Ovary (tissue), 9 donors: ENCODE data around the gene GPX3. TPM values are rescaled to one million over a fixed set of nuclear protein-coding genes. Genes with fewer than 3 reads are reported as not detected.

ENCODE experiments used
- DNase-seq, 5 donors: peaks; one replicate each; pipeline ENCODE4 v3.0.0-alpha.2; 2019 to 2020
- H3K27ac ChIP-seq, 2 donors: fragments of 200-600 bp; one replicate each; pipeline versions ENCODE4 v1.5.1 to v1.8.0; 2019 to 2022
- H3K27me3 ChIP-seq: fragments of 200-600 bp; one replicate; pipeline ENCODE4 v1.8.0; 2022
- H3K36me3 ChIP-seq: fragments of 200-600 bp; sonication (generic); one replicate; pipeline ENCODE4 v1.5.1; 2019
- H3K4me1 ChIP-seq: one replicate; pipeline ENCODE4 v1.8.1; 2013; ENCODE audit warnings: mild to moderate bottlenecking, moderate library complexity; ENCODE audit not compliant: insufficient read depth
- H3K4me3 ChIP-seq: fragments of 200-600 bp; sonication (generic); one replicate; pipeline ENCODE4 v1.5.1; 2017
- H3K9me3 ChIP-seq, 2 donors: fragments of 200-600 bp in 1 of 2; sonication (generic) in 1 of 2; one replicate each; pipeline versions ENCODE4 v1.5.1 to v1.8.1; 2013 to 2019; ENCODE audit warnings: mild to moderate bottlenecking in 1 of 2, moderate library complexity in 1 of 2
- EP300 ChIP-seq: sonication (generic); formaldehyde crosslinking; IDR thresholded peaks from one replicate; pipeline ENCODE4 v1.6.1; 2017; ENCODE audit warnings: antibody characterized with exemption
- POLR2A ChIP-seq: fragments of 450-650 bp; IDR thresholded peaks from one replicate; pipeline ENCODE4 v1.6.1; 2017; ENCODE audit warnings: antibody characterized with exemption, mild to moderate bottlenecking, moderate library complexity
- WGBS, 3 donors: extraction: QIAGEN DNeasy Blood & Tissue Kit in 1 of 3; methylation state at CpG; one replicate each; pipeline versions ENCODE4 v1.1.5 to v1.1.7; 2013 to 2017; 5-methylcytosine and 5-hydroxymethylcytosine counted together
- intact Hi-C, 4 donors: fragments of 100-400 bp; cut with DNase I; formaldehyde crosslinking; loops; one replicate each; pipeline versions ENCODE4 v1.11.0 to v1.15.1; 2022 to 2023
- polyA plus RNA-seq, 2 donors: library from polyadenylated mRNA; stranded (reverse); fragments of 200-250 nt in 1 of 2; fragments of 350-450 nt in 1 of 2; fragmentation: Illumina TruSeq in 1 of 2; extraction: RNeasy Lipid Tissue Mini Kit (QIAGEN cat#74804) in 1 of 2; gene quantifications; one replicate each; pipeline ENCODE4 v1.2.3, GENCODE V29; 2013 to 2014
- total RNA-seq, 7 donors: library from RNA; depleted of rRNA in 2 of 7; stranded (reverse); fragments of >200 nt in 2 of 7; fragmentation: NEBNext Ultra II Directional in 3 of 7; extraction: Animal tissue kit (Norgen Biotek cat#: 25700) in 3 of 7; gene quantifications; one replicate each; pipeline versions ENCODE4 v1.1.0 to v1.2.4, GENCODE V29; 2016 to 2023
- TF ChIP-seq, protein P1 (sequence below), 3 donors: fragments of 450-650 bp in 2 of 3; fragments of 200-600 bp in 1 of 3; IDR thresholded peaks; one replicate each; pipeline versions ENCODE4 v1.5.1 to v1.8.0; 2016 to 2022; ENCODE audit warnings: antibody characterized with exemption in 3 of 3, mild to moderate bottlenecking in 1 of 3
- donor health status: DM: no; HTN: no; CAD: no; lungs with moderate emphysema.
- donor health status: DM: no; HTN: no; CAD: no.
- donor health status: Bipolar disorder and iron deficiency.
- donor health status: DM: yes; HTN: yes; CAD: no.
- donor health status: DM: no; HTN: no; CAD: no.
- donor health status: DM: yes; HTN: yes; CAD: no.

GPX3 gene
- total and polyA plus RNA-seq, 9 donors, result 110 to 827 (median 292) TPM

DNA sequence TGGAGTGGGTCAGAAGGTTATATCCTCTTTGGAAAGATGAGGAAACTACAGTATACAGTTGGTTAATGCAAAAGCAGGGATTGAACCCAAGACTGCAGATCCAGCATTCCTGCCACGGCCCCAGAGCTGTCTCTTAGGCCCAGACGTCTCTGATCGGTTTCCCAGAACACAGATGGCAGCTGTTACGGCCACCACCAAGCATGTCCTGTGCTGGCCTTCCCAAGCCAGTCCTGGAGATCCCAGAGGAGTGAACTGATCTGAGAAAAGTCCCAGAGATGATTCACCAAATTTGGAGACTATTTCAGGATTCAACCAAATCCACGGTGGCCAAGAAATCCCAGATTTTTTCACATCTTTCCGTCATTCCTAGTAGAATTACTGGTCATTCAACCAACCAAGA lies 40.4 kb downstream of the GPX3 start:
- intact Hi-C loops, result no loop called here
- Histone ChIP-seq H3K27me3 (no peaks in the 10 kb centered on the region), H3K9me3 (no peaks in the 10 kb centered on the region), H3K4me1 (peaks cover 17% of the 10 kb centered on the region), H3K27ac (no peak overlapping the region), H3K36me3 (no peaks in the 10 kb centered on the region), H3K4me3 (no peak overlapping the region)
- TF ChIP-seq POLR2A (no peak), EP300 (no peak)
- TF ChIP-seq, protein P1, sequence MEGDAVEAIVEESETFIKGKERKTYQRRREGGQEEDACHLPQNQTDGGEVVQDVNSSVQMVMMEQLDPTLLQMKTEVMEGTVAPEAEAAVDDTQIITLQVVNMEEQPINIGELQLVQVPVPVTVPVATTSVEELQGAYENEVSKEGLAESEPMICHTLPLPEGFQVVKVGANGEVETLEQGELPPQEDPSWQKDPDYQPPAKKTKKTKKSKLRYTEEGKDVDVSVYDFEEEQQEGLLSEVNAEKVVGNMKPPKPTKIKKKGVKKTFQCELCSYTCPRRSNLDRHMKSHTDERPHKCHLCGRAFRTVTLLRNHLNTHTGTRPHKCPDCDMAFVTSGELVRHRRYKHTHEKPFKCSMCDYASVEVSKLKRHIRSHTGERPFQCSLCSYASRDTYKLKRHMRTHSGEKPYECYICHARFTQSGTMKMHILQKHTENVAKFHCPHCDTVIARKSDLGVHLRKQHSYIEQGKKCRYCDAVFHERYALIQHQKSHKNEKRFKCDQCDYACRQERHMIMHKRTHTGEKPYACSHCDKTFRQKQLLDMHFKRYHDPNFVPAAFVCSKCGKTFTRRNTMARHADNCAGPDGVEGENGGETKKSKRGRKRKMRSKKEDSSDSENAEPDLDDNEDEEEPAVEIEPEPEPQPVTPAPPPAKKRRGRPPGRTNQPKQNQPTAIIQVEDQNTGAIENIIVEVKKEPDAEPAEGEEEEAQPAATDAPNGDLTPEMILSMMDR (IDR thresholded peaks at IDR 0.05), result no peak
- 78 to 91% (median 85%) methylated on average over 6 of the region's 6 CpGs for WGBS, 3 donors
- DNase-seq, result no peak

DNA sequence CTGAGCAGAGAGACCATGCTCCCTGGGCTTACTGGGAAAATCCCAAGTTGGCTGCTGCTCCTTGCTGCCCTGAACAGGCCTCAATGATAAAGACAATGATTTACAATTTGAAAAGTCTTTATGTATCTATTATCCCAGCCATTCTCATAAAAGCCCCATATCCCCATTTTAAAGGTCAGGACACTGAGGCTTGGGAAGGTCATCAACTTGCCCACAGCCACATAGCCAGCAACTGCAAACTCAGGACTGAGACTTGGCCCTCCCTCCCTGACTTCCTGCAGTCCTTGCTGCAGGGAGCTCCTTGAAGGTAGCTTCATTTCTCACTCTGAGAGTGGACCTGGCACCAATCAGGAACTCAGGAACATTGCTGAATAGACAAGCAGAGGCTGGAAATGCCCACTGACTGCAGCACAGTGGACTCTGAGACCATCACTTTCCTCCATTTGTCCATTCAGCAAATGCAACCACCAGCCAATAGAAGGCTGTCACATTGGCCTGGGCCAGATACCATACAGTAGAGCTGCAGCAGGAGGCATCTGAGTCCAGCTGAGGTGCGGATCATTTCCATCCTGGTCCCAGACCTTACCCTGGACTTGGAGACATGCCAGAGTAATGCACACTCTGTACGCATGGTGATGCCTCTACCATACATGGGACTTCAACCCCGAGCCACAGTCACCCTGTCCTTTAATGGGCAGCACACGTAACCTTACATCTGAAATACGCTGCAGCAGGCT lies 42.2 kb downstream of the GPX3 start:
- no peaks in the 10 kb centered on the region for H3K27me3 ChIP-seq
- H3K9me3 ChIP-seq, result no peaks in the 10 kb centered on the region
- peaks cover 20% of the 10 kb centered on the region for H3K4me1 ChIP-seq
- no peak overlapping the region for H3K4me3 ChIP-seq
- no peak for TF ChIP-seq POLR2A
- no peak for TF ChIP-seq EP300
- TF ChIP-seq, protein P1 (IDR thresholded peaks at IDR 0.05), result no peak
- H3K36me3 ChIP-seq, result no peaks in the 10 kb centered on the region
- intact Hi-C loops, result no loop called here
- DNase-seq, result no peak
- WGBS, 3 donors, result 84 to 95% (median 90%) methylated on average over 5 of the region's 5 CpGs
- no peak overlapping the region for H3K27ac ChIP-seq

DNA sequence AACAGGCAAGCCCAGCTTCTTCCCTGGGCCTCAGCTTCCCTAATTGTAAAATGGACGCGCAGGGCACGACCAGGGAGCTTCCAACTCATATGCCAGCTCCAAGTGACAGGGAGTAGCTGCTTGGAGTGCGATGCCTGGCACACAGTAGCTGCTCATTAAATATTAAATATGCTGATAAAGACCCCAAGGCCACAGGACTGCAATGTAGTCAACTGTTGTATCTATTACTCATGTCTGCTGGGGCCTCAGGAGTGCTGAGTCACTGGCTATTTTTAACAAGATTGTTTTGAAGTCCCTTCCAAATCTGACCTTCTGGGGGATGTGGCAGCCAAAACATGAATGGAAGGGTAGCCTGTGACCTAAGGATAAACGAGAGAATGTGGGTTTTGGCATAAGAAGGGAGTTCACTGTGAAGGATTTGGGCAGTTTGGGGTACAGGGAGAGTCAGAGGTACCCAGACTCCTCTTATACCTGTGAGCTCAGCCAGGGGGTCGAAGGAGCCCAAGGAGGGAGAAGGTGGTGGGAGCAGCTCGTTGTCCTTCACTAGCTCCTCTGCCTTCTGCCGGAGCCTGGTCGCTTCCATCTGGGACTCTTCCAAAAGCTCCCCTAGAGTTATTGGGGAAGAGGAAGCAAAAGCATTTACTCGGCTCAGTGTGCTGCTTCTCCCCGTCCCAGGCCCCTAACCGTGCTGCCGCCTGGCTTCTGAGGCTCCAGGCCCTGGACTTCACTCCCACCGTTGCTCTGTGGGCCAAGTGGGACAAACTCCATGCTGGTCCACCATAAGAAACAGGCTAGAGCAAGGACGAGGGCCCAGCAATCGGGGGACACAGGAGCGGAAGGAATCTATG lies 43.0 kb downstream of the GPX3 start:
- Histone ChIP-seq H3K27ac (peak overlapping the region; percentile 6 to 21), H3K9me3 (no peaks in the 10 kb centered on the region), H3K4me3 (no peak overlapping the region), H3K4me1 (peaks cover 27% of the 10 kb centered on the region), H3K36me3 (no peaks in the 10 kb centered on the region), H3K27me3 (no peaks in the 10 kb centered on the region)
- WGBS, 3 donors, result 17 to 33% (median 24%) methylated on average over 17 of the region's 17 CpGs
- intact Hi-C loops, result no loop called here
- peak in 3 of 5 donors; percentile 62 to 69 (median 67) for DNase-seq
- TF ChIP-seq, protein P1 (IDR thresholded peaks at IDR 0.05), result no peak
- no peak for TF ChIP-seq EP300

DNA sequence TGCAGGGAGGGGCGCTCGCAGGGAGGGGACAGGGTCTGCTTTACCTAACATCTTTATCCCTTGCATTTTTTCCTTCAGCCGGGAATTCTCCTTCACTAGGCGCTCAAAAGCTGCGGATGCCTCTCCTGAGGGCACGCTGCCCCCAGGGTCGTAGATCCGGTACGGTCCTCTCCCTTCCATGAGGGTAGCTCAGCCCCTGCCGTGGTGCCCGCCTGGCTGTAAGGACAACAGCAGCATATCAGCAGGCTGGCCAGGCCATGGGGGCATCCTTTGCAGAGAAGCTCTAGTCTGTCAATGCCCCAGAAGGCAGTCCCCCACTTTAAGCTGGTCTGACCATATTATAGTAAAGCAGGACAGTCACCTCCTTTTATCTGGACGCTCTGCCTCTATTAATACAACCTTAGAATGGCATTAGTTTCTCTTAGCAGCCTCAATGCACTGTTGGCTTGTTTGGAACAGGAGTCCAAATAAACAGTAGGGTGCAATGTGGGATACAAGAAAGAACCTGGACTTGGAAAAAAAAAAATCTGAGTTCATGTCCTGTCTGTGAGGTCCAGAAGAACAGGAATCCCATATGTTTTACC lies 44.6 kb downstream of the GPX3 start:
- WGBS, 3 donors, result 94 to 97% (median 96%) methylated on average over 12 of the region's 12 CpGs
- intact Hi-C loops, result no loop called here
- Histone ChIP-seq H3K27me3 (no peaks in the 10 kb centered on the region), H3K4me1 (peaks cover 36% of the 10 kb centered on the region), H3K27ac (no peak overlapping the region), H3K4me3 (no peak overlapping the region), H3K9me3 (no peaks in the 10 kb centered on the region), H3K36me3 (no peaks in the 10 kb centered on the region)
- no peak for DNase-seq
- TF ChIP-seq EP300 (no peak), POLR2A (no peak)
- TF ChIP-seq, protein P1 (IDR thresholded peaks at IDR 0.05), result no peak
